HepG2 (cell line): ENCODE measurements around the gene OR13H1. TPM values are rescaled to one million over a fixed set of nuclear protein-coding genes. Genes with fewer than 3 reads are reported as not detected.

Experiments
- ATAC-seq: fragments of 200-7000 bp; cut with Tn5 transposase; 3 replicates; pipeline ENCODE4 v1.9.1; 2020; ENCODE audit warnings: mild to moderate bottlenecking, moderate library complexity
- BruUV-seq: library from RNA; stranded (reverse); fragments of 400-500 nt; replicated peaks from 2 replicates; lab custom pipeline; 2021; lab: Mats Ljungman, UMichigan
- CTCF ChIA-PET: fragments of 300-600 bp; formaldehyde crosslinking; extraction: SDS; loops from one replicate; lab custom pipeline; 2021; ENCODE audit warnings: low total read pairs, inconsistent platforms, low intra/inter-chr PET ratio; lab: Yijun Ruan, JAX
- POLR2A ChIA-PET: fragments of 350-600 bp; sonication (Branson Sonifier 250); formaldehyde crosslinking; loops from one replicate; lab custom pipeline; 2020; ENCODE audit warnings: antibody characterized with exemption, inconsistent platforms; lab: Yijun Ruan, JAX
- DNase-seq: peaks from one replicate; pipeline ENCODE4 v3.0.0-alpha.2; 2015; ENCODE audit warnings: low spot score
- FAIRE-seq: peaks from 3 replicates; lab custom pipeline; 2011; peaks lifted over from hg19 to GRCh38; lab: Jason Lieb, UNC
- H2AFZ ChIP-seq: one replicate; pipeline ENCODE4 v1.6.1; 2011; ENCODE audit warnings: low read length, inconsistent platforms
- H3K27ac ChIP-seq: fragments of 300-600 bp; 3 replicates; pipeline ENCODE4 v1.8.0; 2011; ENCODE audit warnings: mixed run types, mild to moderate bottlenecking, mixed read lengths, low read length, inconsistent platforms; ENCODE audit not compliant: insufficient read depth; ENCODE audit errors: extremely low read length
- H3K27me3 ChIP-seq, 2 experiments: fragments of 200-600 bp in 1 of 2; 2 replicates in 1 of 2; 3 replicates in 1 of 2; pipeline versions ENCODE4 v1.6.0 to v1.8.0; 2011; ENCODE audit warnings: low read length in 2 of 2, mild to moderate bottlenecking in 2 of 2, moderate library complexity in 2 of 2, inconsistent platforms in 1 of 2; ENCODE audit not compliant: insufficient read depth in 2 of 2, control insufficient read depth in 1 of 2
- H3K36me3 ChIP-seq, 2 experiments: fragments of 200-600 bp in 1 of 2; replicated peaks in 1 of 2; 2 replicates in 1 of 2; 3 replicates in 1 of 2; pipeline versions ENCODE4 v1.5.1 to v1.8.0; 2011; ENCODE audit warnings: low read length in 2 of 2, inconsistent platforms in 1 of 2; ENCODE audit not compliant: insufficient read depth in 2 of 2, control insufficient read depth in 1 of 2
- H3K4me1 ChIP-seq: 2 replicates; pipeline ENCODE4 v1.5.1; 2012; ENCODE audit warnings: low read length, inconsistent platforms; ENCODE audit not compliant: insufficient read depth
- H3K4me2 ChIP-seq: 2 replicates; pipeline ENCODE4 v1.6.0; 2011; ENCODE audit warnings: low read depth, low read length, inconsistent platforms
- H3K4me3 ChIP-seq, 3 experiments: fragments of 200-600 bp in 1 of 3; sonication (generic), shearing (Covaris generic) in 1 of 3; replicated peaks in 1 of 3; 2 replicates each; pipeline ENCODE4 v1.5.1; 2011 to 2016; ENCODE audit warnings: low read length in 3 of 3, inconsistent platforms in 2 of 3, low read depth in 2 of 3, mild to moderate bottlenecking in 2 of 3, control low read depth in 1 of 3, mixed read lengths in 1 of 3; ENCODE audit not compliant: insufficient read depth in 1 of 3
- H3K79me2 ChIP-seq: one replicate; pipeline ENCODE4 v1.6.1; 2011; ENCODE audit warnings: low read length, inconsistent platforms; ENCODE audit not compliant: insufficient read depth
- H3K9ac ChIP-seq: 2 replicates; pipeline ENCODE4 v1.6.0; 2011; ENCODE audit warnings: mild to moderate bottlenecking, low read depth, low read length, inconsistent platforms; ENCODE audit not compliant: insufficient read depth
- H3K9me3 ChIP-seq: 2 replicates; pipeline ENCODE4 v1.5.1; 2012; ENCODE audit warnings: mild to moderate bottlenecking, low read length
- H4K20me1 ChIP-seq: 2 replicates; pipeline ENCODE4 v1.6.0; 2011; ENCODE audit warnings: inconsistent platforms, mild to moderate bottlenecking, low read length, moderate library complexity; ENCODE audit not compliant: insufficient read depth
- KDM3A ChIP-seq: IDR thresholded peaks from 2 replicates; pipeline ENCODE4 v1.6.1; 2018; ENCODE audit warnings: low read depth, missing compliant biosample characterization
- KDM5B ChIP-seq: sonication (generic); formaldehyde crosslinking; IDR thresholded peaks from 2 replicates; pipeline ENCODE4 v1.4.0; 2020; ENCODE audit warnings: missing genetic modification reagents, mild to moderate bottlenecking, borderline replicate concordance
- KIAA2018 ChIP-seq: sonication (generic); formaldehyde crosslinking; IDR thresholded peaks from 2 replicates; pipeline ENCODE4 v1.5.0; 2020; ENCODE audit warnings: mild to moderate bottlenecking, missing genetic modification reagents, borderline replicate concordance
- SNAPC4 ChIP-seq: sonication (generic); formaldehyde crosslinking; IDR thresholded peaks from 2 replicates; pipeline ENCODE4 v1.4.0; 2020; ENCODE audit warnings: mild to moderate bottlenecking, missing genetic modification reagents
- SYNCRIP ChIP-seq: fragments of 200-400 bp; formaldehyde crosslinking; IDR thresholded peaks from 2 replicates; pipeline ENCODE4 v1.6.1; 2018; ENCODE audit warnings: mild to moderate bottlenecking, low read depth, low read length; ENCODE audit not compliant: insufficient read depth
- ZNF101 ChIP-seq: sonication (generic); formaldehyde crosslinking; IDR thresholded peaks from 2 replicates; pipeline ENCODE4 v1.4.0; 2020; ENCODE audit warnings: mild to moderate bottlenecking, low read depth, missing genetic modification reagents, borderline replicate concordance
- ZNF33A ChIP-seq: sonication (generic); formaldehyde crosslinking; IDR thresholded peaks from 2 replicates; pipeline ENCODE4 v1.5.1; 2020; ENCODE audit warnings: missing genetic modification reagents, mild to moderate bottlenecking, moderate library complexity, borderline replicate concordance
- ZNF543 ChIP-seq: sonication (generic); formaldehyde crosslinking; IDR thresholded peaks from 2 replicates; pipeline ENCODE4 v1.4.0; 2020; ENCODE audit warnings: mild to moderate bottlenecking, missing genetic modification reagents
- ZNF710 ChIP-seq: sonication (generic); formaldehyde crosslinking; IDR thresholded peaks from 2 replicates; pipeline ENCODE4 v1.5.0; 2020; ENCODE audit warnings: mild to moderate bottlenecking, missing genetic modification reagents, borderline replicate concordance
- WGBS: methylation state at CpG from one replicate; pipeline ENCODE4 v1.1.6; 2017; ENCODE audit warnings: low lambda C conversion rate; 5-methylcytosine and 5-hydroxymethylcytosine counted together
- in situ Hi-C: cut with HindIII; loops from 2 replicates; pipeline ENCODE4 v1.10.0; 2017; ENCODE audit warnings: low pct_unique_long_range_greater_than_20kb; ENCODE audit not compliant: extremely low pct_ligation_motif_present
- intact Hi-C: fragments of 100-400 bp; cut with micrococcal nuclease; formaldehyde crosslinking; loops from one replicate; pipeline ENCODE4 v1.10.0; 2022; ENCODE audit not compliant: unreplicated experiment
- polyA plus RNA-seq, 8 experiments: library from polyadenylated mRNA; depleted of rRNA in 3 of 8; stranded (reverse) in 7 of 8; unstranded in 1 of 8; fragments of >200 nt; fragmentation: Illumina TruSeq in 4 of 8; extraction: Trizol in 4 of 8; gene quantifications; 2 replicates each; pipeline versions ENCODE4 v1.2.1 to v1.2.3, GENCODE V29; 2011 to 2016; ENCODE audit warnings: low read depth in 4 of 8, missing spikeins in 1 of 8, mixed read lengths in 1 of 8; ENCODE audit not compliant: insufficient read depth in 1 of 8
- total RNA-seq, 5 experiments: library from RNA; depleted of rRNA; stranded (reverse); fragments of >200 nt; fragmentation: Illumina TruSeq; extraction: Trizol; gene quantifications; 2 replicates each; pipeline ENCODE4 v1.2.3, GENCODE V29; 2016; ENCODE audit warnings: low read depth in 1 of 5

Gene OR13H1
- total and polyA plus RNA-seq, 2 of the 13 experiments (the other 11 are each of a cell fraction or from before 2014, with no cell fraction given) = not detected

GRCh38 chrX:131558562-131558961 is 14.7 kb downstream of the OR13H1 start:
- DNase-seq (no peak), ATAC-seq (no peak), FAIRE-seq (no peak)
- no peak overlapping the region for H3K4me3 ChIP-seq
- ChIA-PET CTCF (no interaction called here), POLR2A (no interaction called here)
- H3K27me3 ChIP-seq = no peaks in the 10 kb centered on the region
- no peak overlapping the region for H2AFZ ChIP-seq
- no TSS peak for BruUV-seq
- H3K4me2 ChIP-seq = no peak overlapping the region
- H3K4me1 ChIP-seq = no peaks in the 10 kb centered on the region
- no peaks in the 10 kb centered on the region for H3K79me2 ChIP-seq
- no peak overlapping the region for H3K9ac ChIP-seq
- no peak overlapping the region for H3K27ac ChIP-seq
- WGBS = 11% methylated on average over 4 of the region's 4 CpGs
- no peaks in the 10 kb centered on the region for H4K20me1 ChIP-seq
- intact Hi-C loops (no loop called here), in situ Hi-C loops (no loop called here)
- H3K9me3 ChIP-seq = no peaks in the 10 kb centered on the region
- H3K36me3 ChIP-seq = no peaks in the 10 kb centered on the region
- no peak for TF ChIP-seq KDM3A (CRISPR knock-in tag)
- TF ChIP-seq ZNF710 (CRISPR knock-in tag) = no peak
- TF ChIP-seq ZNF101 (CRISPR knock-in tag) = no peak
- no peak for TF ChIP-seq SYNCRIP
- no peak for TF ChIP-seq ZNF543 (CRISPR knock-in tag)
- no peak for TF ChIP-seq KDM5B (CRISPR knock-in tag)
- TF ChIP-seq KIAA2018 (CRISPR knock-in tag) = no peak
- no peak for TF ChIP-seq ZNF33A (CRISPR knock-in tag)
- no peak for TF ChIP-seq SNAPC4 (CRISPR knock-in tag)
